Stimulated activated CD4-positive, alpha-beta T cell treated with anti-CD3 and anti-CD28 coated beads, Interleukin-4, amount 100 ng/mL, for 24 hours (primary cell): ENCODE data around the gene COL19A1.
"Not testable (repeated sequence)": the region's sequence is repeated elsewhere in the genome, so short reads cannot be mapped to it uniquely, and the experiment has no call there.

Source experiments
- DNase-seq: peaks from one replicate; pipeline ENCODE4 v3.0.0-alpha.2; 2020

COL19A1 gene

GRCh38 chr6:69913361-69913760 is 47.0 kb downstream of the COL19A1 start:
- no peak for DNase-seq

- DNase-seq, result no peak
Measured at GRCh38 chr6:69914015-69914485, 47.7 kb downstream of the COL19A1 start.

- DNase-seq, result no peak
Measured at GRCh38 chr6:69915346-69915745, 49.0 kb downstream of the COL19A1 start.

GRCh38 chr6:69917834-69918233 is 51.5 kb downstream of the COL19A1 start:
- DNase-seq, result no peak

- DNase-seq, result no peak
Measured at GRCh38 chr6:69918813-69919475, 52.6 kb downstream of the COL19A1 start.

- not testable (repeated sequence) for DNase-seq
Measured at GRCh38 chr6:69921066-69921465, 54.7 kb downstream of the COL19A1 start.

- not testable (repeated sequence) for DNase-seq
Measured at GRCh38 chr6:69921611-69922010, 55.3 kb downstream of the COL19A1 start.

- no peak for DNase-seq
Measured at GRCh38 chr6:69926745-69927144, 60.4 kb downstream of the COL19A1 start.

GRCh38 chr6:69933239-69933638 is 66.9 kb downstream of the COL19A1 start:
- DNase-seq, result no peak

GRCh38 chr6:69935079-69935478 is 68.7 kb downstream of the COL19A1 start:
- DNase-seq, result no peak

GRCh38 chr6:69936674-69937363 is 70.5 kb downstream of the COL19A1 start:
- no peak for DNase-seq

- DNase-seq, result no peak
Measured at GRCh38 chr6:69937402-69938136, 71.2 kb downstream of the COL19A1 start.

GRCh38 chr6:69942485-69942884 is 76.1 kb downstream of the COL19A1 start:
- no peak for DNase-seq

- no peak for DNase-seq
Measured at GRCh38 chr6:69945192-69945591, 78.8 kb downstream of the COL19A1 start.

- no peak for DNase-seq
Measured at GRCh38 chr6:69948479-69949114, 82.2 kb downstream of the COL19A1 start.

GRCh38 chr6:69953491-69953890 is 87.1 kb downstream of the COL19A1 start:
- DNase-seq, result no peak

- DNase-seq, result no peak
Measured at GRCh38 chr6:69954733-69955132, 88.4 kb downstream of the COL19A1 start.

- no peak for DNase-seq
Measured at GRCh38 chr6:69957985-69958559, 91.7 kb downstream of the COL19A1 start.

GRCh38 chr6:69958978-69959377 is 92.6 kb downstream of the COL19A1 start:
- no peak for DNase-seq

GRCh38 chr6:69965974-69966373 is 99.6 kb downstream of the COL19A1 start:
- DNase-seq, result not testable (repeated sequence)

GRCh38 chr6:69973138-69973537 is 106.8 kb downstream of the COL19A1 start:
- no peak for DNase-seq

- DNase-seq, result no peak
Measured at GRCh38 chr6:69973763-69974162, 107.4 kb downstream of the COL19A1 start.

GRCh38 chr6:69974193-69974592 is 107.8 kb downstream of the COL19A1 start:
- DNase-seq, result no peak
